Measurements from ENCODE around the gene TANC2.

Gene TANC2

DNA sequence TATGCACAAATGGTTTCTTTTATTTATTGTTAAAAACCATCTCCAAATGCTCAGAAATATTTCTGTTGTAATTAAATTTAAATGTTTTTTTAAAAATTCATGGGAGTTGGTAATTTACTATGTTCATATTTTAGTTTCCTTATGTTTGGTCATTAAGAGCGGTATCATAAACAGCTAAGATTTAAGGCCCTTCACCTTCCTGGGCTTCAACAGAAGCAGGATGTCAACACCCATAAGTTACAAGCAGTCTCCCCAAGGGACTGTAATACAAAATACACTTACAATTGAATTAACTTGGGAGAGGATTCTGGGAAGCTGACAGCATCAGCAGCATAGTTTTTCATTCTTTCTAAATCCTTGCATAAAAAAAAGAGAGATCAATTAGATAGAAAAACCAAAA lies 30.9 kb upstream of the TANC2 start:
- TF ChIP-seq, protein P1, sequence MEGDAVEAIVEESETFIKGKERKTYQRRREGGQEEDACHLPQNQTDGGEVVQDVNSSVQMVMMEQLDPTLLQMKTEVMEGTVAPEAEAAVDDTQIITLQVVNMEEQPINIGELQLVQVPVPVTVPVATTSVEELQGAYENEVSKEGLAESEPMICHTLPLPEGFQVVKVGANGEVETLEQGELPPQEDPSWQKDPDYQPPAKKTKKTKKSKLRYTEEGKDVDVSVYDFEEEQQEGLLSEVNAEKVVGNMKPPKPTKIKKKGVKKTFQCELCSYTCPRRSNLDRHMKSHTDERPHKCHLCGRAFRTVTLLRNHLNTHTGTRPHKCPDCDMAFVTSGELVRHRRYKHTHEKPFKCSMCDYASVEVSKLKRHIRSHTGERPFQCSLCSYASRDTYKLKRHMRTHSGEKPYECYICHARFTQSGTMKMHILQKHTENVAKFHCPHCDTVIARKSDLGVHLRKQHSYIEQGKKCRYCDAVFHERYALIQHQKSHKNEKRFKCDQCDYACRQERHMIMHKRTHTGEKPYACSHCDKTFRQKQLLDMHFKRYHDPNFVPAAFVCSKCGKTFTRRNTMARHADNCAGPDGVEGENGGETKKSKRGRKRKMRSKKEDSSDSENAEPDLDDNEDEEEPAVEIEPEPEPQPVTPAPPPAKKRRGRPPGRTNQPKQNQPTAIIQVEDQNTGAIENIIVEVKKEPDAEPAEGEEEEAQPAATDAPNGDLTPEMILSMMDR (IDR thresholded peaks at IDR 0.05; ENCODE audit: insufficient read depth, low read length, missing control alignments), result no peak
- DNase-seq (ENCODE audit: low read depth, low spot score), result no peak
- H3K4me3 ChIP-seq (ENCODE audit: low read depth, low read length), result no peak overlapping the region
- POLR2A ChIA-PET, result no interaction called here
- CTCF ChIA-PET, result interaction anchor here (1.0 kb wide), 1 partner anchor 36 kb away, joined by 3 read pairs; no protein-coding TSS in a partner anchor

GRCh38 chr17:62935523-62935922 lies 30.5 kb upstream of the TANC2 start:
- DNase-seq (ENCODE audit: low read depth, low spot score), result no peak
- POLR2A ChIA-PET, result no interaction called here

DNA sequence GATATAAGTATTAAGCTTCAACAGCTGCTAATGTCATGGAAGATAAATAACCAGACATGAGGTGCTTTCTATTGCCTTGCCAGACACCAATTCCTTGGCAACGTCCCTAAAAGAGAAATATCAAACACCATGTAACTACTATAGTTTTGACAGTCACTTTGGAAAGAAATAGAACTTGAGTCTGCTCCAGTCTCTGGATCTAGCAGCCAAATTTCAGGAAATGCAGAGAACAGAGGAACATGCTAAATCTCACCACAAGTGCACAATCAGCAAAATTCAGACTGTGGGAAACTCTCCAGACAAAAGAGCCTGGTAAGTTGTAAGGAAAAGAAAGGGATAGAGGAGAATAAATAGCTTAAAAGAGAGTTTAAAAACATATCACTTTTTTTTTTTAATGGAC lies 28.4 kb upstream of the TANC2 start:
- DNase-seq (ENCODE audit: low read depth, low spot score), result no peak
- ChIA-PET CTCF (no interaction called here), POLR2A (no interaction called here)
- H3K4me3 ChIP-seq (ENCODE audit: low read depth, low read length), result no peak overlapping the region
- TF ChIP-seq, protein P1 (IDR thresholded peaks at IDR 0.05; ENCODE audit: insufficient read depth, low read length, missing control alignments), result no peak

More at GRCh38 chr17:62935523-62935922, 30.5 kb upstream of the TANC2 start:
- CTCF ChIA-PET, result interaction anchor here (1.0 kb wide), 1 partner anchor 35 kb away, joined by 3 read pairs; no protein-coding TSS in a partner anchor
- TF ChIP-seq, protein P1 (IDR thresholded peaks at IDR 0.05; ENCODE audit: insufficient read depth, low read length, missing control alignments), result no peak
- no peak overlapping the region for H3K4me3 ChIP-seq (ENCODE audit: low read depth, low read length)

- ChIA-PET CTCF (no interaction called here), POLR2A (no interaction called here)
- no peak for DNase-seq (ENCODE audit: low read depth, low spot score)
- H3K4me3 ChIP-seq (ENCODE audit: low read depth, low read length), result no peak overlapping the region
- TF ChIP-seq, protein P1 (IDR thresholded peaks at IDR 0.05; ENCODE audit: insufficient read depth, low read length, missing control alignments), result no peak
These were observed 24.6 kb upstream of the TANC2 start for GRCh38 chr17:62941358-62941991.

GRCh38 chr17:62948370-62948769 lies 17.7 kb upstream of the TANC2 start:
- no peak for DNase-seq (ENCODE audit: low read depth, low spot score)
- TF ChIP-seq, protein P1 (IDR thresholded peaks at IDR 0.05; ENCODE audit: insufficient read depth, low read length, missing control alignments), result no peak
- ChIA-PET CTCF (no interaction called here), POLR2A (no interaction called here)
- no peak overlapping the region for H3K4me3 ChIP-seq (ENCODE audit: low read depth, low read length)

DNA sequence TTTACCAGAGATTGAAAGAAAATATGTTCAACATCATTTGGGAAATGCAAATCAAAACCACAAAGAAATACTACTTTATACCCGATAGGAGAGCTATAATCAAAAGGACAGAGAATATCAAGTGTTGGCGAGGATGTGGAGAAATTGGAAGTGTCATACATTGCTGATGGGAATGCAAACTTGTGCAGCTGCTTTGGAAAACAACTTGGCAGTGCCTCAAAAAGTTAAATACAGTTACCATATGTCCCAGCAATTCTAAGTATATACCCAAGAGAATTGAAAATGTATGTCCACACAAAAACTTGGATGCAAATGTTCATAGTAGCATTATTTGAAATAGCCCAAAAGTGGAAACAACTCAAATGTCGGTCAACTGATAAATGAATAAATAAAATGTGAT lies 17.0 kb upstream of the TANC2 start:
- ChIA-PET CTCF (interaction anchor here (0.5 kb wide), 1 partner anchor 33 kb away, joined by 3 read pairs; no protein-coding TSS in a partner anchor), POLR2A (no interaction called here)
- TF ChIP-seq, protein P1 (IDR thresholded peaks at IDR 0.05; ENCODE audit: insufficient read depth, low read length, missing control alignments), result no peak
- no peak overlapping the region for H3K4me3 ChIP-seq (ENCODE audit: low read depth, low read length)
- DNase-seq (ENCODE audit: low read depth, low spot score), result no peak
